Upper lobe of left lung (tissue), 4 donors: Measurements from ENCODE around the gene OR51F2.

Experiments
- CTCF ChIP-seq, 6 experiments: fragments of 450-650 bp in 4 of 6; fragments of 200-600 bp in 2 of 6; sonication (generic) in 2 of 6; IDR thresholded peaks; one replicate each; pipeline ENCODE4 v1.5.1; 2016 to 2019; ENCODE audit warnings: antibody characterized with exemption in 6 of 6
- EP300 ChIP-seq, 4 donors: sonication (generic); formaldehyde crosslinking; IDR thresholded peaks; one replicate each; pipeline ENCODE4 v1.5.1; 2017; ENCODE audit warnings: antibody characterized with exemption in 4 of 4, control low read depth in 2 of 4
- POLR2A ChIP-seq, 4 donors: fragments of 450-650 bp; IDR thresholded peaks; one replicate each; pipeline ENCODE4 v1.5.1; 2016 to 2017; ENCODE audit warnings: antibody characterized with exemption in 4 of 4, mild to moderate bottlenecking in 2 of 4
- POLR2AphosphoS5 ChIP-seq, 2 donors: sonication (generic); formaldehyde crosslinking; IDR thresholded peaks; one replicate each; pipeline ENCODE4 v1.5.1; 2017; ENCODE audit warnings: antibody characterized with exemption in 2 of 2

- no peak for TF ChIP-seq EP300 (IDR thresholded peaks at IDR 0.05)
- TF ChIP-seq CTCF (IDR thresholded peaks at IDR 0.05): no peak
- no peak for TF ChIP-seq POLR2A (IDR thresholded peaks at IDR 0.05)
- TF ChIP-seq POLR2AphosphoS5 (IDR thresholded peaks at IDR 0.05): no peak
Observed at GRCh38 chr11:4830346-4830745, 9.2 kb downstream of the OR51F2 start.
